HepG2 (cell line): ENCODE measurements around the gene TBXAS1. TPM values are rescaled to one million over a fixed set of nuclear protein-coding genes. Genes with fewer than 3 reads are reported as not detected.

ENCODE experiments used
- HHEX ChIP-seq: IDR thresholded peaks from 2 replicates; pipeline ENCODE4 v1.6.1; 2016; ENCODE audit warnings: control low read depth
- HIVEP1 ChIP-seq: sonication (generic); formaldehyde crosslinking; IDR thresholded peaks from 2 replicates; pipeline ENCODE4 v1.4.0; 2020; ENCODE audit warnings: mild to moderate bottlenecking, missing genetic modification reagents
- IRX3 ChIP-seq: sonication (generic); formaldehyde crosslinking; IDR thresholded peaks from 2 replicates; pipeline ENCODE4 v1.8.1; 2023; ENCODE audit warnings: mild to moderate bottlenecking, low read depth, missing genetic modification reagents, borderline replicate concordance
- JDP2 ChIP-seq: sonication (generic); formaldehyde crosslinking; IDR thresholded peaks from 2 replicates; pipeline ENCODE4 v1.8.1; 2022; ENCODE audit warnings: missing genetic modification reagents, borderline replicate concordance
- KDM5A ChIP-seq: fragments of 200-600 bp; sonication (generic); IDR thresholded peaks from 2 replicates; pipeline ENCODE4 v1.7.0; 2018; ENCODE audit warnings: antibody characterized with exemption, mild to moderate bottlenecking, low read length, borderline replicate concordance
- KDM6A ChIP-seq: IDR thresholded peaks from 2 replicates; pipeline ENCODE4 v1.6.1; 2016; ENCODE audit warnings: low read depth
- MAF1 ChIP-seq: sonication (generic); formaldehyde crosslinking; IDR thresholded peaks from 2 replicates; pipeline ENCODE4 v1.5.0; 2020; ENCODE audit warnings: missing genetic modification reagents, borderline replicate concordance
- NCOR1 ChIP-seq: fragments of 200-600 bp; sonication (generic); IDR thresholded peaks from 2 replicates; pipeline ENCODE4 v1.7.0; 2017; ENCODE audit warnings: antibody characterized with exemption, low read length, borderline replicate concordance
- NFE2L1 ChIP-seq: sonication (generic); formaldehyde crosslinking; IDR thresholded peaks from 2 replicates; pipeline ENCODE4 v1.4.0; 2020; ENCODE audit warnings: missing genetic modification reagents, mild to moderate bottlenecking, borderline replicate concordance
- NFIC ChIP-seq: IDR thresholded peaks from 2 replicates; pipeline ENCODE4 v1.6.1; 2012; ENCODE audit warnings: mild to moderate bottlenecking, low read length, inconsistent platforms
- RXRB ChIP-seq: IDR thresholded peaks from 2 replicates; pipeline ENCODE4 v1.6.1; 2016; ENCODE audit warnings: borderline replicate concordance, missing genetic modification reagents, missing compliant biosample characterization
- SATB2 ChIP-seq: sonication (generic); formaldehyde crosslinking; IDR thresholded peaks from 2 replicates; pipeline ENCODE4 v1.5.0; 2020; ENCODE audit warnings: missing genetic modification reagents
- SKI ChIP-seq: fragments of 450-650 bp; IDR thresholded peaks from one replicate; pipeline ENCODE4 v1.6.1; 2018; ENCODE audit warnings: mild to moderate bottlenecking; ENCODE audit not compliant: partially characterized antibody
- SMARCE1 ChIP-seq: fragments of 450-650 bp; IDR thresholded peaks from 2 replicates; pipeline ENCODE4 v1.6.1; 2017; ENCODE audit warnings: borderline replicate concordance
- TEAD2 ChIP-seq: sonication (generic); formaldehyde crosslinking; IDR thresholded peaks from 2 replicates; pipeline ENCODE4 v1.9.0; 2021; ENCODE audit warnings: missing genetic modification reagents
- ZFP1 ChIP-seq: IDR thresholded peaks from 2 replicates; pipeline ENCODE4 v1.6.1; 2016
- ZFP36L1 ChIP-seq: sonication (generic); formaldehyde crosslinking; IDR thresholded peaks from 2 replicates; pipeline ENCODE4 v1.8.0; 2022; ENCODE audit warnings: mild to moderate bottlenecking, missing genetic modification reagents, moderate library complexity
- ZFP82 ChIP-seq: sonication (generic); formaldehyde crosslinking; IDR thresholded peaks from 2 replicates; pipeline ENCODE4 v1.5.1; 2020; ENCODE audit warnings: mild to moderate bottlenecking, missing genetic modification reagents, borderline replicate concordance
- ZFX ChIP-seq: sonication (generic); formaldehyde crosslinking; IDR thresholded peaks from 2 replicates; pipeline ENCODE4 v1.4.0; 2020; ENCODE audit warnings: mild to moderate bottlenecking, low read depth, missing genetic modification reagents, moderate library complexity
- ZNF644 ChIP-seq: IDR thresholded peaks from 2 replicates; pipeline ENCODE4 v1.6.1; 2016; ENCODE audit warnings: low read depth
- ZNF713 ChIP-seq: sonication (generic); formaldehyde crosslinking; IDR thresholded peaks from 2 replicates; pipeline ENCODE4 v1.4.0; 2020; ENCODE audit warnings: mild to moderate bottlenecking, missing genetic modification reagents
- ZNF879 ChIP-seq: sonication (generic); formaldehyde crosslinking; IDR thresholded peaks from 2 replicates; pipeline ENCODE4 v1.8.1; 2023; ENCODE audit warnings: missing genetic modification reagents
- polyA plus RNA-seq, 8 experiments: library from polyadenylated mRNA; depleted of rRNA in 3 of 8; stranded (reverse) in 7 of 8; unstranded in 1 of 8; fragments of >200 nt; fragmentation: Illumina TruSeq in 4 of 8; extraction: Trizol in 4 of 8; gene quantifications; 2 replicates each; pipeline versions ENCODE4 v1.2.1 to v1.2.3, GENCODE V29; 2011 to 2016; ENCODE audit warnings: low read depth in 4 of 8, missing spikeins in 1 of 8, mixed read lengths in 1 of 8; ENCODE audit not compliant: insufficient read depth in 1 of 8
- total RNA-seq, 5 experiments: library from RNA; depleted of rRNA; stranded (reverse); fragments of >200 nt; fragmentation: Illumina TruSeq; extraction: Trizol; gene quantifications; 2 replicates each; pipeline ENCODE4 v1.2.3, GENCODE V29; 2016; ENCODE audit warnings: low read depth in 1 of 5
- TF ChIP-seq, protein P1 (sequence below): sonication (generic); formaldehyde crosslinking; IDR thresholded peaks from 2 replicates; pipeline ENCODE4 v1.5.1; 2020; ENCODE audit warnings: mild to moderate bottlenecking, missing genetic modification reagents, borderline replicate concordance
- TF ChIP-seq, protein P2 (sequence below): sonication (generic); formaldehyde crosslinking; IDR thresholded peaks from 2 replicates; pipeline ENCODE4 v1.4.0; 2020; ENCODE audit warnings: missing genetic modification reagents, mild to moderate bottlenecking, borderline replicate concordance

Gene TBXAS1
- total and polyA plus RNA-seq, 2 of the 13 experiments (the other 11 are each of a cell fraction or from before 2014, with no cell fraction given): 4.0 to 4.9 TPM

DNA sequence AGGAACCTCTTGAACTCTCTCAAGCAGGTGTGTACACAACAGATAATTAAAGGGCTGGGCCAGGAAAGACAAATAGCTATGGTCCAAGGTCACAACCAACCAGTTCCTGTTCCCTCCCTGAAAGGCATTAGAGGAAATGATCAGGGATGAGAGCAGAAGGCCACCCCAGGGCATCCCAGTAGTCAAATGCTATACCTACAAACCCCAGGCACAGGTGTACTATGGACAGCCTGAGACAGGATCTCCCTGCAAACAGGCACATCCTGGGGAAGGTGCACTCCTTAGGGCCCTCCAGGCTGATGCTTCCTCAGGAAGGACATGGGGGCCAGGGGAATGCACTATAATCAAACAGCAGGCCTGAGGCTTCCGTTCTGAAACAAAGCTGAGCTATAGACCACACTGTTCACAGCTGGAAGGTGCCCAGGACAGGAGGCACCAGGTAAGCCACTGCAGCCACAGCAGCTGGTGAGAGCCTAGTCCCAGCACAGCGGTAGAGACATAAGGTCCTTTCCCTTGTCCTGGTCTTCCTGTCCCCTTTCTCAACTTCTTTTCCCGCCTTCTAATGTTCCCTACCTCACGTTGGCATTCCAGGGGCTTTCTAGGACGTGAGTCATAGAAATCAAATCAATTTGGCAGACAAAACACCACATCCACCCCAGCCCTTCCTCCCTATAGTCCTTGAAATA, 220.4 kb downstream of the TBXAS1 start (continued):
- TF ChIP-seq, protein P1, sequence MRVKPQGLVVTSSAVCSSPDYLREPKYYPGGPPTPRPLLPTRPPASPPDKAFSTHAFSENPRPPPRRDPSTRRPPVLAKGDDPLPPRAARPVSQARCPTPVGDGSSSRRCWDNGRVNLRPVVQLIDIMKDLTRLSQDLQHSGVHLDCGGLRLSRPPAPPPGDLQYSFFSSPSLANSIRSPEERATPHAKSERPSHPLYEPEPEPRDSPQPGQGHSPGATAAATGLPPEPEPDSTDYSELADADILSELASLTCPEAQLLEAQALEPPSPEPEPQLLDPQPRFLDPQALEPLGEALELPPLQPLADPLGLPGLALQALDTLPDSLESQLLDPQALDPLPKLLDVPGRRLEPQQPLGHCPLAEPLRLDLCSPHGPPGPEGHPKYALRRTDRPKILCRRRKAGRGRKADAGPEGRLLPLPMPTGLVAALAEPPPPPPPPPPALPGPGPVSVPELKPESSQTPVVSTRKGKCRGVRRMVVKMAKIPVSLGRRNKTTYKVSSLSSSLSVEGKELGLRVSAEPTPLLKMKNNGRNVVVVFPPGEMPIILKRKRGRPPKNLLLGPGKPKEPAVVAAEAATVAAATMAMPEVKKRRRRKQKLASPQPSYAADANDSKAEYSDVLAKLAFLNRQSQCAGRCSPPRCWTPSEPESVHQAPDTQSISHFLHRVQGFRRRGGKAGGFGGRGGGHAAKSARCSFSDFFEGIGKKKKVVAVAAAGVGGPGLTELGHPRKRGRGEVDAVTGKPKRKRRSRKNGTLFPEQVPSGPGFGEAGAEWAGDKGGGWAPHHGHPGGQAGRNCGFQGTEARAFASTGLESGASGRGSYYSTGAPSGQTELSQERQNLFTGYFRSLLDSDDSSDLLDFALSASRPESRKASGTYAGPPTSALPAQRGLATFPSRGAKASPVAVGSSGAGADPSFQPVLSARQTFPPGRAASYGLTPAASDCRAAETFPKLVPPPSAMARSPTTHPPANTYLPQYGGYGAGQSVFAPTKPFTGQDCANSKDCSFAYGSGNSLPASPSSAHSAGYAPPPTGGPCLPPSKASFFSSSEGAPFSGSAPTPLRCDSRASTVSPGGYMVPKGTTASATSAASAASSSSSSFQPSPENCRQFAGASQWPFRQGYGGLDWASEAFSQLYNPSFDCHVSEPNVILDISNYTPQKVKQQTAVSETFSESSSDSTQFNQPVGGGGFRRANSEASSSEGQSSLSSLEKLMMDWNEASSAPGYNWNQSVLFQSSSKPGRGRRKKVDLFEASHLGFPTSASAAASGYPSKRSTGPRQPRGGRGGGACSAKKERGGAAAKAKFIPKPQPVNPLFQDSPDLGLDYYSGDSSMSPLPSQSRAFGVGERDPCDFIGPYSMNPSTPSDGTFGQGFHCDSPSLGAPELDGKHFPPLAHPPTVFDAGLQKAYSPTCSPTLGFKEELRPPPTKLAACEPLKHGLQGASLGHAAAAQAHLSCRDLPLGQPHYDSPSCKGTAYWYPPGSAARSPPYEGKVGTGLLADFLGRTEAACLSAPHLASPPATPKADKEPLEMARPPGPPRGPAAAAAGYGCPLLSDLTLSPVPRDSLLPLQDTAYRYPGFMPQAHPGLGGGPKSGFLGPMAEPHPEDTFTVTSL (CRISPR knock-in tag): peak; percentile 93
- TF ChIP-seq NCOR1 (peak; percentile 91), NFIC (peak; percentile 97), TEAD2 (CRISPR knock-in tag) (no peak), HHEX (peak; percentile 95), JDP2 (CRISPR knock-in tag) (no peak), HIVEP1 (CRISPR knock-in tag) (peak; percentile 61), SKI (peak; percentile 92), NFE2L1 (CRISPR knock-in tag) (no peak), IRX3 (0 out of 2 replicates have a peak, but pooled peaks have one; percentile 70), ZFP1 (peak; percentile 90), ZNF879 (no peak), SMARCE1 (peak; percentile 54; the same call in 1 of the 2 replicates), ZFP82 (CRISPR knock-in tag) (no peak), KDM5A (no peak), KDM6A (CRISPR knock-in tag) (peak; percentile 90), MAF1 (0 out of 2 replicates have a peak, but pooled peaks have one; percentile 30), ZFP36L1 (CRISPR knock-in tag) (peak; percentile 93; the same call in 1 of the 2 replicates), RXRB (CRISPR knock-in tag) (peak; percentile 99), ZNF713 (0 out of 2 replicates have a peak, but pooled peaks have one; percentile 57), ZFX (CRISPR knock-in tag) (peak; percentile 68), ZNF644 (0 out of 2 replicates have a peak, but pooled peaks have one; percentile 24), SATB2 (peak; percentile 78; the same call in 1 of the 2 replicates)
- TF ChIP-seq, protein P2, sequence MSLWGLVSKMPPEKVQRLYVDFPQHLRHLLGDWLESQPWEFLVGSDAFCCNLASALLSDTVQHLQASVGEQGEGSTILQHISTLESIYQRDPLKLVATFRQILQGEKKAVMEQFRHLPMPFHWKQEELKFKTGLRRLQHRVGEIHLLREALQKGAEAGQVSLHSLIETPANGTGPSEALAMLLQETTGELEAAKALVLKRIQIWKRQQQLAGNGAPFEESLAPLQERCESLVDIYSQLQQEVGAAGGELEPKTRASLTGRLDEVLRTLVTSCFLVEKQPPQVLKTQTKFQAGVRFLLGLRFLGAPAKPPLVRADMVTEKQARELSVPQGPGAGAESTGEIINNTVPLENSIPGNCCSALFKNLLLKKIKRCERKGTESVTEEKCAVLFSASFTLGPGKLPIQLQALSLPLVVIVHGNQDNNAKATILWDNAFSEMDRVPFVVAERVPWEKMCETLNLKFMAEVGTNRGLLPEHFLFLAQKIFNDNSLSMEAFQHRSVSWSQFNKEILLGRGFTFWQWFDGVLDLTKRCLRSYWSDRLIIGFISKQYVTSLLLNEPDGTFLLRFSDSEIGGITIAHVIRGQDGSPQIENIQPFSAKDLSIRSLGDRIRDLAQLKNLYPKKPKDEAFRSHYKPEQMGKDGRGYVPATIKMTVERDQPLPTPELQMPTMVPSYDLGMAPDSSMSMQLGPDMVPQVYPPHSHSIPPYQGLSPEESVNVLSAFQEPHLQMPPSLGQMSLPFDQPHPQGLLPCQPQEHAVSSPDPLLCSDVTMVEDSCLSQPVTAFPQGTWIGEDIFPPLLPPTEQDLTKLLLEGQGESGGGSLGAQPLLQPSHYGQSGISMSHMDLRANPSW: 0 out of 2 replicates have a peak, but pooled peaks have one; percentile 55
